Stimulated activated CD4-positive, alpha-beta T cell treated with anti-CD3 and anti-CD28 coated beads, TNF-alpha, amount 100 ng/mL, for 4 hours (primary cell): ENCODE data around the gene SEPHS1.
"Not testable (repeated sequence)": the region's sequence is repeated elsewhere in the genome, so short reads cannot be mapped to it uniquely, and the experiment has no call there.

Experiments used
- DNase-seq, 3 experiments: peaks; one replicate each; pipeline ENCODE4 v3.0.0-alpha.2; 2020; ENCODE audit warnings: low read depth in 3 of 3

Gene SEPHS1

DNA sequence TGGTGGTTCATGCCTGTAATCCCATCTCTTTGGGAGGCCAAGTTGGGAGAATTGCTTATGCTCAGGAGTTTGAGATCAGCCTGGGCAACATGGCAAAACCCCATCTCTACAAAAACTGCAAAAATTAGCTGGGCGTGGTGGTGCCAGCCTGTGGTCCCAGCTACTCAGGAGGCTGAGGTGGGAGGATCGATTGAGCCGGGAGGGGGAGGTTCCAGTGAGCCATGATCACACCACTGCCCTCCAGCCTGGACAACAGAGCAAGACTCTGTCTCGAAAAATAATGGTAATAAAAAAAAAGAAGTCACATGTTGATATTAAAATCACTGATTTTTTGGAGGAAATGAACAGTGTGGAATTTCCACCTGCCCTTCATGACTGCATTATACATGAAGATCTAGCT, 64.0 kb downstream of the SEPHS1 start:
- DNase-seq = no peak

GRCh38 chr10:13282348-13282747, 65.7 kb downstream of the SEPHS1 start:
- not testable (repeated sequence) for DNase-seq

- no peak for DNase-seq
These were observed 71.2 kb downstream of the SEPHS1 start for GRCh38 chr10:13276749-13277365.

- DNase-seq = not testable (repeated sequence)
These were observed 71.9 kb downstream of the SEPHS1 start for GRCh38 chr10:13276146-13276545.

DNA sequence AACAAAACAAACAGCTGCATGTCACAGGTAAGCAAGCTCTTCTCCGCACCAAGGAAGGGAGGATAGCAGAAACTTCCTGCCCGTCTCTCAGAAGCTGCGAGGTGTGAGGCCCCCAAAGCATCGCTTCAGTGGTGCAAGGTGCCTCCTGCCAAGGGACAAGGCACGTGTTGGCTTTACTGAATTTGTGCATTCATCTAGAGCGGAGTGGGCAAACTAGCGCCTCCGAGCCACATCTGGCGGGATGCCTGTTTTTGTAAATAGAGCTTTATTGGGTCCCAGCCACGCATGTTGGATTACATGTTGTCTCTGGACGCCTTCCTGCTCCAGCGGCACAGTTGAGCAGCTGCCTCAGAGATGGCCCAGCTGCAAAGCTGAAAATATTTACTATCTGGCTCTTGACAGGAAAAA, 75.9 kb downstream of the SEPHS1 start:
- no peak for DNase-seq

GRCh38 chr10:13271552-13272163, 76.4 kb downstream of the SEPHS1 start:
- DNase-seq = peak; percentile 2 to 15 (median 8)

- DNase-seq = no peak
These were observed 77.1 kb downstream of the SEPHS1 start for GRCh38 chr10:13270877-13271551.

- DNase-seq = no peak
These were observed 79.3 kb downstream of the SEPHS1 start for GRCh38 chr10:13268841-13269240.

- no peak for DNase-seq
These were observed 79.8 kb downstream of the SEPHS1 start for GRCh38 chr10:13268310-13268709.
